ENCODE measurements around the gene CSTA.

CSTA gene

GRCh38 chr3:122353893-122354401, 28.9 kb downstream of the CSTA start:
- intact Hi-C loops (cut with DNase I; ENCODE audit: low total_unique reads), result no loop called here
- no peak for DNase-seq

GRCh38 chr3:122355612-122356011, 30.6 kb downstream of the CSTA start:
- Histone ChIP-seq H3K9me3 (no peaks in the 10 kb centered on the region), H3K36me3 (peaks cover 9 to 16% (median 12%) of the 10 kb centered on the region in 3 donors), H3K4me3 (no peak overlapping the region), H3K4me1 (no peaks in the 10 kb centered on the region), H3K27me3 (no peaks in the 10 kb centered on the region), H3K27ac (no peak overlapping the region)
- no peak for DNase-seq
- no peak for TF ChIP-seq CTCF (IDR thresholded peaks at IDR 0.05)
- intact Hi-C loops (cut with DNase I; ENCODE audit: low total_unique reads), result no loop called here

More at GRCh38 chr3:122353893-122354401, 28.9 kb downstream of the CSTA start:
- Histone ChIP-seq H3K4me3 (no peak overlapping the region), H3K4me1 (no peaks in the 10 kb centered on the region), H3K9me3 (no peaks in the 10 kb centered on the region), H3K27me3 (no peaks in the 10 kb centered on the region), H3K36me3 (peaks cover 8 to 16% (median 9%) of the 10 kb centered on the region in 3 donors), H3K27ac (no peak overlapping the region)
- no peak for TF ChIP-seq CTCF (IDR thresholded peaks at IDR 0.05)

- H3K4me3 ChIP-seq, result no peak overlapping the region
- TF ChIP-seq CTCF (IDR thresholded peaks at IDR 0.05), result no peak
- intact Hi-C loops (cut with DNase I; ENCODE audit: low total_unique reads), result no loop called here
- H3K27me3 ChIP-seq, result no peaks in the 10 kb centered on the region
- H3K27ac ChIP-seq, result no peak overlapping the region
- H3K36me3 ChIP-seq, result peaks cover 14 to 19% (median 18%) of the 10 kb centered on the region in 3 donors
- no peaks in the 10 kb centered on the region for H3K4me1 ChIP-seq
- DNase-seq, result no peak
- no peaks in the 10 kb centered on the region for H3K9me3 ChIP-seq
Observed at GRCh38 chr3:122356402-122356801, 31.4 kb downstream of the CSTA start.

GRCh38 chr3:122357828-122358702, 33.0 kb downstream of the CSTA start:
- Histone ChIP-seq H3K9me3 (no peaks in the 10 kb centered on the region), H3K27me3 (no peaks in the 10 kb centered on the region), H3K4me3 (no peak overlapping the region), H3K27ac (no peak overlapping the region), H3K4me1 (no peaks in the 10 kb centered on the region), H3K36me3 (peaks cover 27 to 35% (median 30%) of the 10 kb centered on the region in 3 donors)
- intact Hi-C loops (cut with DNase I; ENCODE audit: low total_unique reads), result no loop called here
- TF ChIP-seq CTCF (IDR thresholded peaks at IDR 0.05), result no peak
- no peak for DNase-seq

GRCh38 chr3:122358703-122359032, 33.6 kb downstream of the CSTA start:
- Histone ChIP-seq H3K27me3 (no peaks in the 10 kb centered on the region), H3K4me3 (no peak overlapping the region), H3K4me1 (no peaks in the 10 kb centered on the region), H3K36me3 (peaks cover 27 to 41% (median 30%) of the 10 kb centered on the region in 3 donors), H3K27ac (no peak overlapping the region), H3K9me3 (no peaks in the 10 kb centered on the region)
- intact Hi-C loops (cut with DNase I; ENCODE audit: low total_unique reads), result no loop called here
- DNase-seq, result no peak
- no peak for TF ChIP-seq CTCF (IDR thresholded peaks at IDR 0.05)

Measured in tibial artery (tissue), 4 donors.